ENCODE results near the gene C3orf22. TPM values are rescaled to one million over a fixed set of nuclear protein-coding genes. Genes with fewer than 3 reads are reported as not detected.

C3orf22 gene
- total and polyA plus RNA-seq, 9 of the 15 experiments (the other 6 are each of a cell fraction or from before 2014, with no cell fraction given), result not detected

DNA sequence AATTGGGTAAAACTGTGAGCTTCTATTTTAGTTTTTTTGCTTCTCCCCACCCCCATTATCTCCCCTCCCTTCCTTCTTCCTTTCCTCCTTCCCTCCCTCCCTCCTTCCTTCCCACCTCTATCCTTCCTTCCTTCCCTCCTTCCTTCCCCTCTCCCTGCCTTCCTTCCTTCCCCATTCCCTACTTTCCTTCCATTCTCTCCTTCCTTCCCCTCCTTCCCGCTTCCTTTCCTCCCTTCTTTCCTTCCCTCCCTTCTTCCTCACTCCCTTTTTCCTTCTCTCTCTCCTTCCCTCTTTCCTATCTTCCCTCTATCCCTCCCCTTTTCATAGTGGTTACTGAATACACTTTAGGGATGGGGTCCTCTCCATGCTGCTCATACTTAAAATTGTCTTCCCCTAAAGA is 40.4 kb upstream of the C3orf22 start:
- Histone ChIP-seq H3K9ac (ENCODE audit: insufficient read depth in 1 of 2, low read depth in 2 of 2, low read length in 2 of 2) (no peak overlapping the region), H3K4me2 (ENCODE audit: insufficient read depth, low read length) (no peak overlapping the region), H3K4me1 (replicated peaks in 1 of 2; ENCODE audit: control insufficient read depth in 2 of 2, insufficient read depth in 2 of 2, low read length in 2 of 2) (no peaks in the 10 kb centered on the region), H3K9me1 (ENCODE audit: control insufficient read depth, insufficient read depth, low read length) (no peaks in the 10 kb centered on the region), H4K20me1 (replicated peaks; ENCODE audit: control insufficient read depth, insufficient read depth, low read length) (no peaks in the 10 kb centered on the region), H3K4me3 (no peak overlapping the region), H2AFZ (ENCODE audit: low read depth, low read length) (no peak overlapping the region), H3K79me2 (ENCODE audit: control insufficient read depth, insufficient read depth, low read length) (no peaks in the 10 kb centered on the region), H3K27me3 (ENCODE audit: control insufficient read depth in 2 of 2, insufficient read depth in 2 of 2, low read length in 2 of 2) (no peaks in the 10 kb centered on the region; a peak in 1 of 5 replicates), H3K27ac (ENCODE audit: extremely low read depth, low read depth, low read length) (no peak overlapping the region), H3K9me3 (replicated peaks; ENCODE audit: control insufficient read depth, insufficient read depth, low read depth, low read length) (no peaks in the 10 kb centered on the region), H3K36me3 (ENCODE audit: control insufficient read depth, insufficient read depth, low read length) (no peaks in the 10 kb centered on the region)
- no TSS peak for BruUV-seq (replicated peaks)
- 0% methylated on average over 1 of the region's 1 CpG for WGBS (ENCODE audit: insufficient coverage, low coverage, missing lambda C conversion rate)
- ATAC-seq, result no peak
- in situ Hi-C loops (cut with MboI) (no loop called here), intact Hi-C loops (cut with micrococcal nuclease) (no loop called here)
- CTCF ChIA-PET (ENCODE audit: low intra/inter-chr PET ratio), result no interaction called here
- FAIRE-seq, result no peak
- DNase-seq (ENCODE audit: extremely low read depth in 1 of 4, low spot score in 3 of 4), result no peak
- POLR2A ChIA-PET, result no interaction called here
- TF ChIP-seq, protein P1, sequence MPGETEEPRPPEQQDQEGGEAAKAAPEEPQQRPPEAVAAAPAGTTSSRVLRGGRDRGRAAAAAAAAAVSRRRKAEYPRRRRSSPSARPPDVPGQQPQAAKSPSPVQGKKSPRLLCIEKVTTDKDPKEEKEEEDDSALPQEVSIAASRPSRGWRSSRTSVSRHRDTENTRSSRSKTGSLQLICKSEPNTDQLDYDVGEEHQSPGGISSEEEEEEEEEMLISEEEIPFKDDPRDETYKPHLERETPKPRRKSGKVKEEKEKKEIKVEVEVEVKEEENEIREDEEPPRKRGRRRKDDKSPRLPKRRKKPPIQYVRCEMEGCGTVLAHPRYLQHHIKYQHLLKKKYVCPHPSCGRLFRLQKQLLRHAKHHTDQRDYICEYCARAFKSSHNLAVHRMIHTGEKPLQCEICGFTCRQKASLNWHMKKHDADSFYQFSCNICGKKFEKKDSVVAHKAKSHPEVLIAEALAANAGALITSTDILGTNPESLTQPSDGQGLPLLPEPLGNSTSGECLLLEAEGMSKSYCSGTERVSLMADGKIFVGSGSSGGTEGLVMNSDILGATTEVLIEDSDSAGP (CRISPR knock-in tag; IDR thresholded peaks at IDR 0.05), result no peak
- TF ChIP-seq POU5F1 (IDR thresholded peaks at IDR 0.05; ENCODE audit: borderline replicate concordance, low read depth, low read length, partially characterized antibody) (no peak), SOX6 (IDR thresholded peaks at IDR 0.05) (no peak), RUNX1 (IDR thresholded peaks at IDR 0.05; ENCODE audit: low read depth) (no peak), BACH1 (tag; IDR thresholded peaks at IDR 0.05) (no peak), SMARCB1 (IDR thresholded peaks at IDR 0.05; ENCODE audit: insufficient read length, low read depth) (no peak), RBFOX2 (IDR thresholded peaks at IDR 0.05; ENCODE audit: low read depth, low read length) (no peak), STAT5B (CRISPR knock-in tag; IDR thresholded peaks at IDR 0.05) (no peak), JUND (IDR thresholded peaks at IDR 0.05; ENCODE audit: borderline replicate concordance, low read depth, low read length) (no peak), JUND (tag; IDR thresholded peaks at IDR 0.05; ENCODE audit: borderline replicate concordance, low read depth, low read length) (no peak)
- TF ChIP-seq, protein P2, sequence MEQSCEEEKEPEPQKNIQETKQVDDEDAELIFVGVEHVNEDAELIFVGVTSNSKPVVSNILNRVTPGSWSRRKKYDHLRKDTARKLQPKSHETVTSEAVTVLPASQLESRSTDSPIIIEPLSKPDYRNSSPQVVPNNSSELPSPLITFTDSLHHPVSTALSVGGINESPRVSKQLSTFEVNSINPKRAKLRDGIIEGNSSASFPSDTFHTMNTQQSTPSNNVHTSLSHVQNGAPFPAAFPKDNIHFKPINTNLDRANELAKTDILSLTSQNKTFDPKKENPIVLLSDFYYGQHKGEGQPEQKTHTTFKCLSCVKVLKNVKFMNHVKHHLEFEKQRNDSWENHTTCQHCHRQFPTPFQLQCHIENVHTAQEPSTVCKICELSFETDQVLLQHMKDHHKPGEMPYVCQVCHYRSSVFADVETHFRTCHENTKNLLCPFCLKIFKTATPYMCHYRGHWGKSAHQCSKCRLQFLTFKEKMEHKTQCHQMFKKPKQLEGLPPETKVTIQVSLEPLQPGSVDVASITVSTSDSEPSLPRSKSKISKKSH (CRISPR knock-in tag; IDR thresholded peaks at IDR 0.05), result no peak
- TF ChIP-seq, protein P3, sequence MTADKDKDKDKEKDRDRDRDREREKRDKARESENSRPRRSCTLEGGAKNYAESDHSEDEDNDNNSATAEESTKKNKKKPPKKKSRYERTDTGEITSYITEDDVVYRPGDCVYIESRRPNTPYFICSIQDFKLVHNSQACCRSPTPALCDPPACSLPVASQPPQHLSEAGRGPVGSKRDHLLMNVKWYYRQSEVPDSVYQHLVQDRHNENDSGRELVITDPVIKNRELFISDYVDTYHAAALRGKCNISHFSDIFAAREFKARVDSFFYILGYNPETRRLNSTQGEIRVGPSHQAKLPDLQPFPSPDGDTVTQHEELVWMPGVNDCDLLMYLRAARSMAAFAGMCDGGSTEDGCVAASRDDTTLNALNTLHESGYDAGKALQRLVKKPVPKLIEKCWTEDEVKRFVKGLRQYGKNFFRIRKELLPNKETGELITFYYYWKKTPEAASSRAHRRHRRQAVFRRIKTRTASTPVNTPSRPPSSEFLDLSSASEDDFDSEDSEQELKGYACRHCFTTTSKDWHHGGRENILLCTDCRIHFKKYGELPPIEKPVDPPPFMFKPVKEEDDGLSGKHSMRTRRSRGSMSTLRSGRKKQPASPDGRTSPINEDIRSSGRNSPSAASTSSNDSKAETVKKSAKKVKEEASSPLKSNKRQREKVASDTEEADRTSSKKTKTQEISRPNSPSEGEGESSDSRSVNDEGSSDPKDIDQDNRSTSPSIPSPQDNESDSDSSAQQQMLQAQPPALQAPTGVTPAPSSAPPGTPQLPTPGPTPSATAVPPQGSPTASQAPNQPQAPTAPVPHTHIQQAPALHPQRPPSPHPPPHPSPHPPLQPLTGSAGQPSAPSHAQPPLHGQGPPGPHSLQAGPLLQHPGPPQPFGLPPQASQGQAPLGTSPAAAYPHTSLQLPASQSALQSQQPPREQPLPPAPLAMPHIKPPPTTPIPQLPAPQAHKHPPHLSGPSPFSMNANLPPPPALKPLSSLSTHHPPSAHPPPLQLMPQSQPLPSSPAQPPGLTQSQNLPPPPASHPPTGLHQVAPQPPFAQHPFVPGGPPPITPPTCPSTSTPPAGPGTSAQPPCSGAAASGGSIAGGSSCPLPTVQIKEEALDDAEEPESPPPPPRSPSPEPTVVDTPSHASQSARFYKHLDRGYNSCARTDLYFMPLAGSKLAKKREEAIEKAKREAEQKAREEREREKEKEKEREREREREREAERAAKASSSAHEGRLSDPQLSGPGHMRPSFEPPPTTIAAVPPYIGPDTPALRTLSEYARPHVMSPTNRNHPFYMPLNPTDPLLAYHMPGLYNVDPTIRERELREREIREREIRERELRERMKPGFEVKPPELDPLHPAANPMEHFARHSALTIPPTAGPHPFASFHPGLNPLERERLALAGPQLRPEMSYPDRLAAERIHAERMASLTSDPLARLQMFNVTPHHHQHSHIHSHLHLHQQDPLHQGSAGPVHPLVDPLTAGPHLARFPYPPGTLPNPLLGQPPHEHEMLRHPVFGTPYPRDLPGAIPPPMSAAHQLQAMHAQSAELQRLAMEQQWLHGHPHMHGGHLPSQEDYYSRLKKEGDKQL (CRISPR knock-in tag; IDR thresholded peaks at IDR 0.05; ENCODE audit: borderline replicate concordance), result no peak
- TF ChIP-seq, protein P4, sequence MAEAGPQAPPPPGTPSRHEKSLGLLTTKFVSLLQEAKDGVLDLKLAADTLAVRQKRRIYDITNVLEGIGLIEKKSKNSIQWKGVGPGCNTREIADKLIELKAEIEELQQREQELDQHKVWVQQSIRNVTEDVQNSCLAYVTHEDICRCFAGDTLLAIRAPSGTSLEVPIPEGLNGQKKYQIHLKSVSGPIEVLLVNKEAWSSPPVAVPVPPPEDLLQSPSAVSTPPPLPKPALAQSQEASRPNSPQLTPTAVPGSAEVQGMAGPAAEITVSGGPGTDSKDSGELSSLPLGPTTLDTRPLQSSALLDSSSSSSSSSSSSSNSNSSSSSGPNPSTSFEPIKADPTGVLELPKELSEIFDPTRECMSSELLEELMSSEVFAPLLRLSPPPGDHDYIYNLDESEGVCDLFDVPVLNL (CRISPR knock-in tag; IDR thresholded peaks at IDR 0.05; ENCODE audit: low read depth), result no peak

All from K562 (cell line).